Transverse colon (tissue), 3 donors: Measurements from ENCODE around the gene DCST2.

ENCODE experiments used
- EP300 ChIP-seq: sonication (generic); formaldehyde crosslinking; IDR thresholded peaks from one replicate; pipeline ENCODE4 v1.6.1; 2017; ENCODE audit warnings: antibody characterized with exemption, low read depth
- POLR2A ChIP-seq: fragments of 450-650 bp; IDR thresholded peaks from one replicate; pipeline ENCODE4 v1.6.1; 2016; ENCODE audit warnings: antibody characterized with exemption, mild to moderate bottlenecking, moderate library complexity
- TF ChIP-seq, protein P1 (sequence below), 5 experiments: fragments of 200-600 bp in 3 of 5; fragments of 450-650 bp in 2 of 5; sonication (generic) in 3 of 5; IDR thresholded peaks; 1 replicate in 2 of 5; 2 replicates in 3 of 5; pipeline ENCODE4 v1.5.1; 2016 to 2017; ENCODE audit warnings: antibody characterized with exemption in 5 of 5, inconsistent platforms in 3 of 5, mild to moderate bottlenecking in 2 of 5, moderate library complexity in 1 of 5

DNA sequence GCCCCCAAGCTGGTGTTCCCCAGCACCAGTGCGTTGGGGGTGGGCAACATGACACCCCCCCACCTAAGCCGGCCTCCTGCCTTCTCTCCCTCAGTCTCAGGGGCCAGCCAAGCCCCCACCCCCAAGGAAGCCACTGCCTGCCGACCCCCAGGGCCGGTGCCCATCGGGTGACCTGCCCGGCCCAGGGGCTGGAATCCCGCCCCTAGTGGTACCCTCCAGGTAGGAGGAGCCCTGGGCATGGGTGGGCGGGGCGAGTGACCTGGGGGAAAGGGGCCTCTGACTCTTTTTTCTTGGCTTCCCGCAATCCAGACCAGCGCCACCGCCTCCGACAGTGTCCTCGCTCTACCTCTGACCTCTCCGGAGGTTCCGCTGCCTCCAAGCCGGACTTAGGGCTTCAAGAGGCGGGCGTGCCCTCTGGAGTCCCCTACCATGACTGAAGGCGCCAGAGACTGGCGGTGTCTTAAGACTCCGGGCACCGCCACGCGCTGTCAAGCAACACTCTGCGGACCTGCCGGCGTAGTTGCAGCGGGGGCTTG, 28.6 kb upstream of the DCST2 start:
- TF ChIP-seq POLR2A (no peak), EP300 (no peak)
- TF ChIP-seq, protein P1, sequence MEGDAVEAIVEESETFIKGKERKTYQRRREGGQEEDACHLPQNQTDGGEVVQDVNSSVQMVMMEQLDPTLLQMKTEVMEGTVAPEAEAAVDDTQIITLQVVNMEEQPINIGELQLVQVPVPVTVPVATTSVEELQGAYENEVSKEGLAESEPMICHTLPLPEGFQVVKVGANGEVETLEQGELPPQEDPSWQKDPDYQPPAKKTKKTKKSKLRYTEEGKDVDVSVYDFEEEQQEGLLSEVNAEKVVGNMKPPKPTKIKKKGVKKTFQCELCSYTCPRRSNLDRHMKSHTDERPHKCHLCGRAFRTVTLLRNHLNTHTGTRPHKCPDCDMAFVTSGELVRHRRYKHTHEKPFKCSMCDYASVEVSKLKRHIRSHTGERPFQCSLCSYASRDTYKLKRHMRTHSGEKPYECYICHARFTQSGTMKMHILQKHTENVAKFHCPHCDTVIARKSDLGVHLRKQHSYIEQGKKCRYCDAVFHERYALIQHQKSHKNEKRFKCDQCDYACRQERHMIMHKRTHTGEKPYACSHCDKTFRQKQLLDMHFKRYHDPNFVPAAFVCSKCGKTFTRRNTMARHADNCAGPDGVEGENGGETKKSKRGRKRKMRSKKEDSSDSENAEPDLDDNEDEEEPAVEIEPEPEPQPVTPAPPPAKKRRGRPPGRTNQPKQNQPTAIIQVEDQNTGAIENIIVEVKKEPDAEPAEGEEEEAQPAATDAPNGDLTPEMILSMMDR (IDR thresholded peaks at IDR 0.05), result no peak
